ENCODE data around the gene PCDH12. TPM values are rescaled to one million over a fixed set of nuclear protein-coding genes. Genes with fewer than 3 reads are reported as not detected.

The PCDH12 gene
- total and polyA plus RNA-seq, 2 donors (not counting 1 experiment from before 2014, with no cell fraction given), result 0.01 TPM; not detected in 1

- Mint-ChIP-seq H3K9me3 (ENCODE audit: insufficient read depth) (no peaks in the 10 kb centered on the region), H3K27me3 (no peaks in the 10 kb centered on the region), H3K4me3 (no peak overlapping the region), H3K4me1 (no peaks in the 10 kb centered on the region), H3K27ac (no peak overlapping the region)
- DNase-seq, result no peak
- WGBS (ENCODE audit: insufficient coverage), result 65% methylated on average over 4 of the region's 4 CpGs
- no peak for TF ChIP-seq CTCF (IDR thresholded peaks at IDR 0.05)
- no peak for TF ChIP-seq EZH2 (IDR thresholded peaks at IDR 0.05; ENCODE audit: borderline replicate concordance, insufficient read depth, low read depth, low read length, poor library complexity, severe bottlenecking)
- Histone ChIP-seq H3K9me3 (ENCODE audit: control extremely low read depth in 1 of 3, control insufficient read depth in 2 of 3, insufficient read depth in 1 of 3, low read length in 2 of 3) (no peaks in the 10 kb centered on the region), H3K27ac (ENCODE audit: low read length in 2 of 2) (no peak overlapping the region), H3K27me3 (replicated peaks in 1 of 4; ENCODE audit: control extremely low read depth in 1 of 4, control insufficient read depth in 3 of 4, insufficient read depth in 4 of 4, low read length in 3 of 4) (no peaks in the 10 kb centered on the region), H3K4me1 (ENCODE audit: control insufficient read depth in 2 of 2, insufficient read depth in 2 of 2, low read length in 2 of 2) (no peaks in the 10 kb centered on the region), H2AFZ (ENCODE audit: insufficient read depth, low read depth, low read length, poor library complexity, severe bottlenecking) (no peak overlapping the region), H3K4me3 (ENCODE audit: control extremely low read depth in 1 of 5, extremely low read depth in 1 of 5, insufficient read depth in 1 of 5, low read depth in 2 of 5, low read length in 4 of 5) (no peak overlapping the region), H3K36me3 (replicated peaks in 1 of 2; ENCODE audit: control extremely low read depth in 1 of 2, control insufficient read depth in 1 of 2, extremely low read depth in 1 of 2, insufficient read depth in 2 of 2, low read length in 1 of 2) (peaks cover 0 to 36% of the 10 kb centered on the region in 2 experiments), H3K9ac (ENCODE audit: low read length) (no peak overlapping the region), H3K4me2 (replicated peaks; ENCODE audit: low read depth, low read length, poor library complexity, severe bottlenecking) (no peak overlapping the region), H3K79me2 (ENCODE audit: control insufficient read depth, insufficient read depth, low read length) (peaks cover 10% of the 10 kb centered on the region), H4K20me1 (ENCODE audit: control insufficient read depth, insufficient read depth, low read length, poor library complexity, severe bottlenecking) (peaks cover 19% of the 10 kb centered on the region)
- intact Hi-C loops (cut with micrococcal nuclease), result loop anchor here (5.0 kb wide), 1 partner anchor 553 kb away; no protein-coding TSS in a partner anchor
- CTCF ChIA-PET, result interaction anchor here (1.3 to 10.8 kb wide), 2 partner anchors 21 to 149 kb away, joined by 4 to 208 read pairs; no protein-coding TSS in a partner anchor
- no peak for ATAC-seq (ENCODE audit: low read depth)
- POLR2A ChIA-PET, result no interaction called here
These were observed 36.6 kb upstream of the PCDH12 start for GRCh38 chr5:141994511-141995136.

- H3K27ac Mint-ChIP-seq, result no peak overlapping the region
- Histone ChIP-seq H3K79me2 (ENCODE audit: control insufficient read depth, insufficient read depth, low read length) (peaks cover 10% of the 10 kb centered on the region), H3K4me3 (ENCODE audit: control extremely low read depth in 1 of 5, extremely low read depth in 1 of 5, insufficient read depth in 1 of 5, low read depth in 2 of 5, low read length in 4 of 5) (no peak overlapping the region), H2AFZ (ENCODE audit: insufficient read depth, low read depth, low read length, poor library complexity, severe bottlenecking) (no peak overlapping the region), H3K9me3 (ENCODE audit: control extremely low read depth in 1 of 3, control insufficient read depth in 2 of 3, insufficient read depth in 1 of 3, low read length in 2 of 3) (no peaks in the 10 kb centered on the region), H3K36me3 (replicated peaks in 1 of 2; ENCODE audit: control extremely low read depth in 1 of 2, control insufficient read depth in 1 of 2, extremely low read depth in 1 of 2, insufficient read depth in 2 of 2, low read length in 1 of 2) (peaks cover 3 to 40% of the 10 kb centered on the region in 2 experiments), H3K27ac (ENCODE audit: low read length in 2 of 2) (no peak overlapping the region), H3K4me1 (ENCODE audit: control insufficient read depth in 2 of 2, insufficient read depth in 2 of 2, low read length in 2 of 2) (no peaks in the 10 kb centered on the region), H3K27me3 (replicated peaks in 1 of 4; ENCODE audit: control extremely low read depth in 1 of 4, control insufficient read depth in 3 of 4, insufficient read depth in 4 of 4, low read length in 3 of 4) (no peaks in the 10 kb centered on the region), H3K4me2 (replicated peaks; ENCODE audit: low read depth, low read length, poor library complexity, severe bottlenecking) (no peak overlapping the region), H3K9ac (ENCODE audit: low read length) (no peak overlapping the region), H4K20me1 (ENCODE audit: control insufficient read depth, insufficient read depth, low read length, poor library complexity, severe bottlenecking) (peaks cover 19% of the 10 kb centered on the region)
- ATAC-seq (ENCODE audit: low read depth) (peak; percentile 72), DNase-seq (peak; percentile 77)
- H3K4me3 Mint-ChIP-seq, result no peak overlapping the region
- WGBS (ENCODE audit: insufficient coverage), result no CpG with 5 or more reads among the region's 2 CpGs
- H3K9me3 Mint-ChIP-seq (ENCODE audit: insufficient read depth), result no peaks in the 10 kb centered on the region
- ChIA-PET CTCF (interaction anchor here (0.7 to 10.8 kb wide), 15 partner anchors 10 to 720 kb away, joined by 3 to 208 read pairs (median 4); partner anchors contain the start of genes GNPDA1 and RNF14), POLR2A (no interaction called here)
- intact Hi-C loops (cut with micrococcal nuclease), result loop anchor here (1.0 to 5.0 kb wide), 3 partner anchors 23 to 555 kb away; no protein-coding TSS in a partner anchor
- no peaks in the 10 kb centered on the region for H3K27me3 Mint-ChIP-seq
- H3K4me1 Mint-ChIP-seq, result no peaks in the 10 kb centered on the region
- TF ChIP-seq EZH2 (IDR thresholded peaks at IDR 0.05; ENCODE audit: borderline replicate concordance, insufficient read depth, low read depth, low read length, poor library complexity, severe bottlenecking) (no peak), CTCF (IDR thresholded peaks at IDR 0.05) (peak; percentile 90)
These were observed 34.5 kb upstream of the PCDH12 start for GRCh38 chr5:141992349-141992963.
